ENCODE measurements around the gene PPP1R1B. TPM values are rescaled to one million over a fixed set of nuclear protein-coding genes. Genes with fewer than 3 reads are reported as not detected.

Gene PPP1R1B
- total and polyA plus RNA-seq, 9 of the 15 experiments (the other 6 are each of a cell fraction or from before 2014, with no cell fraction given) = 0.07 to 0.18 (median 0.10) TPM; not detected in 4

- TF ChIP-seq ARID3A (IDR thresholded peaks at IDR 0.05; ENCODE audit: borderline replicate concordance, low read depth, low read length) = no peak
- no peak for TF ChIP-seq ZKSCAN3 (CRISPR knock-in tag; IDR thresholded peaks at IDR 0.05)
- no peak for TF ChIP-seq TFAM (CRISPR knock-in tag; conservative IDR thresholded peaks at IDR 0.05)
- 0 out of 2 replicates have a peak, but pooled peaks have one; percentile 20 for TF ChIP-seq CBX5 (IDR thresholded peaks at IDR 0.05; ENCODE audit: borderline replicate concordance, low read depth)
- TF ChIP-seq BDP1 (IDR thresholded peaks at IDR 0.05; ENCODE audit: insufficient read depth, insufficient read length) = no peak
- TF ChIP-seq, protein P1, sequence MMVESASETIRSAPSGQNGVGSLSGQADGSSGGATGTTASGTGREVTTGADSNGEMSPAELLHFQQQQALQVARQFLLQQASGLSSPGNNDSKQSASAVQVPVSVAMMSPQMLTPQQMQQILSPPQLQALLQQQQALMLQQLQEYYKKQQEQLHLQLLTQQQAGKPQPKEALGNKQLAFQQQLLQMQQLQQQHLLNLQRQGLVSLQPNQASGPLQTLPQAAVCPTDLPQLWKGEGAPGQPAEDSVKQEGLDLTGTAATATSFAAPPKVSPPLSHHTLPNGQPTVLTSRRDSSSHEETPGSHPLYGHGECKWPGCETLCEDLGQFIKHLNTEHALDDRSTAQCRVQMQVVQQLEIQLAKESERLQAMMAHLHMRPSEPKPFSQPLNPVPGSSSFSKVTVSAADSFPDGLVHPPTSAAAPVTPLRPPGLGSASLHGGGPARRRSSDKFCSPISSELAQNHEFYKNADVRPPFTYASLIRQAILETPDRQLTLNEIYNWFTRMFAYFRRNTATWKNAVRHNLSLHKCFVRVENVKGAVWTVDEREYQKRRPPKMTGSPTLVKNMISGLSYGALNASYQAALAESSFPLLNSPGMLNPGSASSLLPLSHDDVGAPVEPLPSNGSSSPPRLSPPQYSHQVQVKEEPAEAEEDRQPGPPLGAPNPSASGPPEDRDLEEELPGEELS (CRISPR knock-in tag; IDR thresholded peaks at IDR 0.05; ENCODE audit: borderline replicate concordance) = no peak
- no peak for TF ChIP-seq ZNF584 (CRISPR knock-in tag; IDR thresholded peaks at IDR 0.05; ENCODE audit: low read depth)
- no peak for TF ChIP-seq ZNF134 (CRISPR knock-in tag; conservative IDR thresholded peaks at IDR 0.05)
- TF ChIP-seq NCOA4 (IDR thresholded peaks at IDR 0.05; ENCODE audit: partially characterized antibody) = no peak
- no peak for TF ChIP-seq NR2C2 (CRISPR knock-in tag; IDR thresholded peaks at IDR 0.05)
- TF ChIP-seq NR2C2 (tag; IDR thresholded peaks at IDR 0.05) = peak; percentile 68
- peak; percentile 67; the same call in 1 of the 2 replicates for TF ChIP-seq ERF (CRISPR knock-in tag; IDR thresholded peaks at IDR 0.05)
- no peak for TF ChIP-seq SAFB (IDR thresholded peaks at IDR 0.05; ENCODE audit: borderline replicate concordance, low read depth, low read length)
- TF ChIP-seq SNRNP70 (optimal IDR thresholded peaks at IDR 0.05; ENCODE audit: low read depth, low read length) = no peak
- TF ChIP-seq MAFG (tag; conservative IDR thresholded peaks at IDR 0.05) = no peak
- TF ChIP-seq HMGXB4 (CRISPR knock-in tag; IDR thresholded peaks at IDR 0.05) = 0 out of 2 replicates have a peak, but pooled peaks have one; percentile 43
- no peak for TF ChIP-seq NCOA6 (IDR thresholded peaks at IDR 0.05)
- TF ChIP-seq MCM3 (IDR thresholded peaks at IDR 0.05) = no peak
- TF ChIP-seq TEAD4 (IDR thresholded peaks at IDR 0.05; ENCODE audit: low read length) = peak; percentile 47; the same call in 1 of the 2 replicates
- TF ChIP-seq TEAD4 (CRISPR knock-in tag; IDR thresholded peaks at IDR 0.05; ENCODE audit: borderline replicate concordance) = no peak
- no peak for TF ChIP-seq ETS2 (tag; IDR thresholded peaks at IDR 0.05; ENCODE audit: borderline replicate concordance, poor library complexity, severe bottlenecking)
- no peak for TF ChIP-seq TAF15 (IDR thresholded peaks at IDR 0.05; ENCODE audit: low read depth, low read length)
- no peak for TF ChIP-seq IFI16 (CRISPR knock-in tag; IDR thresholded peaks at IDR 0.05)
- TF ChIP-seq USF1 (CRISPR knock-in tag; IDR thresholded peaks at IDR 0.05) = no peak
Observed at GRCh38 chr17:39667262-39667944, 40.7 kb downstream of the PPP1R1B start (continued).
